Measurements from ENCODE around the gene ERVMER34-1.

- TF ChIP-seq, protein P1, sequence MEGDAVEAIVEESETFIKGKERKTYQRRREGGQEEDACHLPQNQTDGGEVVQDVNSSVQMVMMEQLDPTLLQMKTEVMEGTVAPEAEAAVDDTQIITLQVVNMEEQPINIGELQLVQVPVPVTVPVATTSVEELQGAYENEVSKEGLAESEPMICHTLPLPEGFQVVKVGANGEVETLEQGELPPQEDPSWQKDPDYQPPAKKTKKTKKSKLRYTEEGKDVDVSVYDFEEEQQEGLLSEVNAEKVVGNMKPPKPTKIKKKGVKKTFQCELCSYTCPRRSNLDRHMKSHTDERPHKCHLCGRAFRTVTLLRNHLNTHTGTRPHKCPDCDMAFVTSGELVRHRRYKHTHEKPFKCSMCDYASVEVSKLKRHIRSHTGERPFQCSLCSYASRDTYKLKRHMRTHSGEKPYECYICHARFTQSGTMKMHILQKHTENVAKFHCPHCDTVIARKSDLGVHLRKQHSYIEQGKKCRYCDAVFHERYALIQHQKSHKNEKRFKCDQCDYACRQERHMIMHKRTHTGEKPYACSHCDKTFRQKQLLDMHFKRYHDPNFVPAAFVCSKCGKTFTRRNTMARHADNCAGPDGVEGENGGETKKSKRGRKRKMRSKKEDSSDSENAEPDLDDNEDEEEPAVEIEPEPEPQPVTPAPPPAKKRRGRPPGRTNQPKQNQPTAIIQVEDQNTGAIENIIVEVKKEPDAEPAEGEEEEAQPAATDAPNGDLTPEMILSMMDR (IDR thresholded peaks at IDR 0.05), result no peak
- TF ChIP-seq POLR2A (IDR thresholded peaks at IDR 0.05; ENCODE audit: low read depth), result no peak
Measured at GRCh38 chr4:52715914-52716313, 35.3 kb downstream of the ERVMER34-1 start.
